GM18499 (cell line): Measurements from ENCODE around the gene C19orf25.

Experiments used
- ATAC-seq: cut with Tn5 transposase; IDR thresholded peaks from one replicate; pipeline ENCODE4 v1.9.1; 2021; ENCODE audit warnings: moderate number of reproducible peaks; ENCODE audit not compliant: insufficient read depth, unreplicated experiment

Gene C19orf25

GRCh38 chr19:1496714-1497577, 17.9 kb upstream of the C19orf25 start:
- no peak for ATAC-seq

- ATAC-seq = no peak
Measured at GRCh38 chr19:1495799-1496713, 17.0 kb upstream of the C19orf25 start.

DNA sequence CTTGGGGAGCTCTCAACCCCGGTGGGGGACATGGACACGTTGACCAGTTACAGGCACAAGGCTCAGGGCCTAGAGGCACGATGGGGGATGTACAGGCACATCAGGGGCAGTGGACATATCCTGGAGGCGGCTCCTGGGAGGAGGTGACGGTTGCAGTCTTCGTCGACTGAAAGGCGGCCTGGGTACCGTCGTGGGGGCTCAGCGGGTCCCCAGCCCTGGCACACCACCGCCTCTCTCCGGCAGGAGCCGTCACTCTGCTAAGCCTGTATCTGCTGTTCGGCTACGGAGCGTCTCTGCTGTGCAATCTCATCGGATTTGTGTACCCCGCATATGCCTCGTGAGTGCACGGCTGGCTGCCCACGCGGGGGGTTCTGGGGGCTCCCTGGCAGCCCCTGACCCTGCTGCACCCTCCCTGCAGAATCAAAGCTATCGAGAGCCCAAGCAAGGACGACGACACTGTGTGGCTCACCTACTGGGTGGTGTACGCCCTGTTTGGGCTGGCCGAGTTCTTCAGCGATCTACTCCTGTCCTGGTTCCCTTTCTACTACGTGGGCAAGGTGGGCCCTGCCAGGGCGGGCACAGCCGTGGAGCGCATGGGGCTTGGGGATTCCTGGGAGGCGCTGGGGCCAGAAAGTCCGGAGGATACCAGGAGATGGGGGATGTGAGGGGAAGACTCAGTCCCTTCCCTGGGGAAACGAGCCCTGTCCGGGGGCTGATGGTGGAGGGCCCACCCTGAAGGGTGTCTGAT, 16.2 kb upstream of the C19orf25 start:
- ATAC-seq = no peak

DNA sequence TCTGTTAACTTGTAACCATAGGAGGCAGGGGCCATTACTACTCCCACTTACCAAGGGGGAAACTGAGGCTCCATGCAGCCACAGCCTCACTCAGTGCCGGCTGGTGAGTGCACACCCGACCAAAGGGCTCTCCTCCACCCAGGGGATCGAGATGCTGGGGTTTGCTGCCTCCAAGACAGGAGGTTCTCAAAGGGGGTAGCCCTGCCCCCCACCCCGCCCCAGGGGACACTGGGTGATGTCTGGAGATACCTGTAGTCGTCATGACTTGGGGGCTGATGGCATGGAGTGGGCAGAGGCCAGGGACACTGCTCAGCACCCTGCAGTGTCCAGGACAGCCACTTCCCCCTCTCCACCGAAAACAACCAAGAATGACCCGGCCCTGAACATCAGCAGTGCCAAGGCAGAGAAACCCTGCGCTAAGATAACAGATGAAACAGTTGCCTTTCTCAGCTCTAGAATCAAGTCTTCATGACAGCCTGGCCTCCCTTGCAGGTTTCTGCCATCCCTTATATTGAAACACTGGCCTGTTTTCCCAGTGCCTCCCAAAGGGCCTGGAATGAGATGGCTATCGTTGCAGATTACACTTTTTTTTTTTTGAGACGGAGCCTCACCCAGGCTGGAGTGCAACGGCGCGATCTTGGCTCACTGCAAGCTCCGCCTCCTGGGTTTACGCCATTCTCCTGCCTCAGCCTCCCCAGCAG, 15.2 kb upstream of the C19orf25 start:
- ATAC-seq = no peak

DNA sequence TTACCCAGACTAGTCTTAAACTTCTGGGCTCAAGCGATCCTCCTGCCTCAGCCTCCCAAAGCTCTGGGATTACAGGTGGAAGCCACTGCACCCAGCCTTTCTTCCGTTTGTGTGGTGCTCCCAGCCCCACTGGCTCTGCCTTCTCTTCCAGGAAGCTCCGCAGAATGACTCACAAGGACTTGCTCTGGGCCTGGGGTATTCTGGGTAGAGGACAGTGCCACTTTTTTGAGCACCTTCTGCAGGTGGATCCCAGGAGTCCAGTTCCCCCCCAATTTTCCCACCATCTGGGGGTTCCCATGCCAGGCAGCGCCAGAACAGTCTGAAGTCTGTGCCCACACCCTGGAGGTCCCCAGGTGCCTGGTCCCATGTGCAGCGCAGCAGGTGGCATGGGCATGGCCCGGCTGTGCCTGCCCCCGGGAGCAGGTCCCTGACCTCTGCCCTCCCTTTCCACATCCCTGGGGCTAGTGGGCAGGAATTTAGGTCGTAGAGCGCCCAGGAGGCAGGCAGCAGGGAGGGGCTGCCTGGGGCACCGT, 13.5 kb upstream of the C19orf25 start:
- ATAC-seq = no peak

GRCh38 chr19:1491849-1492170, 12.8 kb upstream of the C19orf25 start:
- ATAC-seq = no peak

DNA sequence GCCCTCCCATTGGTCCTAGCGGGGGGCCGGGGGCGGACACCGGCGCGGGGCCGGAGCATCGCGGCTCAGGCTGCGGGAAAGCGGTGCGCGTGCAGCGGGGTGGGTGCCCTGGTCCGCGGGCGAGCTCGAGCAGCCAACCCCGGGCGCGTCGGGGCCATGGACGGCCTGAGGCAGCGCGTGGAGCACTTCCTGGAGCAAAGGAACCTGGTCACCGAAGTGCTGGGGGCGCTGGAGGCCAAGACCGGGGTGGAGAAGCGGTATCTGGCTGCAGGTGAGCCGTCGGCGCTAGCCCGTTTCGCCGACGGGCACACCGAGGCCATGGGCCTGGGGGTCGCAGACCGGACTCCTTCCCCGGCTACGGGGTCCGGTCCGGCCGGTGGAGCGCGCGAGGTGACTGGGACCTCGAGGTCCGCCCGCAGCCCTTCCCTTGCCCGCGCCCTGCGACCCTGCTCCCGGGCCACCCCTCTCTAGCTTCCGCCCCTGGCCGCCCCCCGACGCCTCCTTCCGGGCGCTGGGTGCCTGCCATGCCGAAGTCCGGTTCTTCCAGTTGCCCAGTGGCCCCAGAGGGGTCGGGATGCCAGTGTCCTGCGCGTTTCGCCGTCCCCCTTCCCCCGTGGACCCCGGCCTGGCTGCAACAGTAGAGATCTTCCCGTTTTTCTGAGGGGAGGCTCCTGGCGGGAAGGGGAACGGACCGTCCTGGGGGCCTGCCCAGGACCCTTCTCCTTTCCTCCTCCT, 12.3 kb upstream of the C19orf25 start, which contains the start of gene REEP6:
Gene REEP6 (plus strand): TSS at position 68 of the 735 bp plus-strand sequence. CDS start 89 bp downstream, at position 157.
- no peak for ATAC-seq

DNA sequence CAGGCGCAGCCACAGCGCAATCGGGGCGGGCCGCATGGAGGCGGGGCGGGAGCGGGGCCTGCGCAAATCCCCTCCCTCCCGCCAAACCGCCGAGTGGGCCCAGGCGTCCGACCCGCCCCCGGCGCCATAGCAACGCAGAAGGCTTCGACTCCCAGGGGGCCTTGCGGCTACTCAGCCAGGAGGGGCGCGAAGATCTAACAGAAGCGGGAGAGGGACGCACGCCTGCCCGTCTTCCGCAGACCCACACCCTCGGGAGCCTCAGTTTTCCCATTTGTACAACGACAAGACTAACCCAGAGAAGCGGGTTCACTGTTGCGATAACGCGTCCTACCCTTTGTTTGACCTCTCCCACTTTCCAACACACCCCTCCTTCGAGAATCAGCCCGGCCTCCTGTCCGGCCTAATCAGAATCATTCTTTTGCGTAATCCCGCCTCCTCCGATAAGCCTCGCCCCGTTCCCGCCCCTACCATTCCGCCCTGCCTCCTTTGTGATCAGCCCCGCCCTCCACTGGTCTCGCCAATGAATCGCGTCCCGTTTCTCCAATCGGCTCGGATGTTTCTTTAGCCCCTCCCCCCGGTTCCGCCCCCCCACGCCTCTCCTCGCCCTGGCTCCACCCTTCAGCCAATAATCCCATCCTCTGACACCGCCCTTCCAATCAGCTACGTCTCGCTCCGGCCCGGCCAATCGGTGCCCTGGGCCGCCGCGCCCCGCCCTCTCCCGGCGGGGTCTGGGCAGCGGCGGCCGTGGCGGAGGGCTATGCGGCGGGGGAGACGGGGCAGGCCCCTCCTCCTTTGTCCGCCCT, 11.5 kb upstream of the C19orf25 start, which contains the start of gene PCSK4:
Gene PCSK4 (minus strand): TSS at position 40 of the 803 bp plus-strand sequence. CDS start 4 bp downstream, at position 36.
- peak; percentile 76 for ATAC-seq

DNA sequence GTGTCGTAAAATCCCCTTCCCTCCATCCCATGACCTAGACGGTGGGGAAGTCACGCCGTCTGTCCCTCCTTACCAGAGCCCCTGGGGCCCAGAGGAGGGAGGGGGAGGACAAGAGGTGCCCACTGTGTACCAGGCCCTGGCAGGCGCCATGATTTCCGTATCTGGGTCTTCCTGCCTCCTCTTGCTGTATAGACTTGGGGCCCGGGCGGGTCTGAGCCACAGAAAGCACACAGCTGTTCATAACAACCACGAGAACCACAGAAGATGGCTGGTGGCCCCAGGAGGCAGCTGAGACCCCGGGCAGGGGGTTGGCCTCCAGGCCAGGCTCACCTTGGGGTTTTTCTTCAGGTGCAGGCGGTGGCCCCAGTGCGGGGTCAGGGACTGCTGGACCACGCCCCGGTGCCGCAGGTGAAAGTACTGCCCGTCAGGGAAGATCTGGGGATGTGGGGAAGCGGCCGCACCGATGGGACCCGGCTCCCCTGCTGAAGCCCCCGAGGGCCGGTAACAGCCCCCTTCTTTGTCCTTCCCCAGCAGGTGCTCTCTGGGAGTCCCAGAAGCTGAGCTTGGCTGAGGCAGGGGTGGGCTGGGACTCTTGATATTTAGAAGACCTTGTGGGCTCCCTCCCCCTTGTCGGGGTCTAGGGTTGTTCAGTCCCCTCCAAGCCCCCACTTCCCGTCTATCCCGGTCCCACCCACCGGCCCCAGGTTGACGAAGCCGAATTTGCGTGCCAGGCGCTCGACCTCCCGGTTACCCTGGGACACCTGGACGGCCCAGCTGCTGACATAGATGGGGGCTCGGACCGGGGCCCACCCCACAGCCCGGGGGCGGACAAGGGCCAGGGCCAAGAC, 10.7 kb upstream of the C19orf25 start:
- ATAC-seq = no peak

GRCh38 chr19:1488282-1488601, 9.2 kb upstream of the C19orf25 start:
- no peak for ATAC-seq

- ATAC-seq = no peak
Measured at GRCh38 chr19:1487576-1488281, 8.7 kb upstream of the C19orf25 start.

DNA sequence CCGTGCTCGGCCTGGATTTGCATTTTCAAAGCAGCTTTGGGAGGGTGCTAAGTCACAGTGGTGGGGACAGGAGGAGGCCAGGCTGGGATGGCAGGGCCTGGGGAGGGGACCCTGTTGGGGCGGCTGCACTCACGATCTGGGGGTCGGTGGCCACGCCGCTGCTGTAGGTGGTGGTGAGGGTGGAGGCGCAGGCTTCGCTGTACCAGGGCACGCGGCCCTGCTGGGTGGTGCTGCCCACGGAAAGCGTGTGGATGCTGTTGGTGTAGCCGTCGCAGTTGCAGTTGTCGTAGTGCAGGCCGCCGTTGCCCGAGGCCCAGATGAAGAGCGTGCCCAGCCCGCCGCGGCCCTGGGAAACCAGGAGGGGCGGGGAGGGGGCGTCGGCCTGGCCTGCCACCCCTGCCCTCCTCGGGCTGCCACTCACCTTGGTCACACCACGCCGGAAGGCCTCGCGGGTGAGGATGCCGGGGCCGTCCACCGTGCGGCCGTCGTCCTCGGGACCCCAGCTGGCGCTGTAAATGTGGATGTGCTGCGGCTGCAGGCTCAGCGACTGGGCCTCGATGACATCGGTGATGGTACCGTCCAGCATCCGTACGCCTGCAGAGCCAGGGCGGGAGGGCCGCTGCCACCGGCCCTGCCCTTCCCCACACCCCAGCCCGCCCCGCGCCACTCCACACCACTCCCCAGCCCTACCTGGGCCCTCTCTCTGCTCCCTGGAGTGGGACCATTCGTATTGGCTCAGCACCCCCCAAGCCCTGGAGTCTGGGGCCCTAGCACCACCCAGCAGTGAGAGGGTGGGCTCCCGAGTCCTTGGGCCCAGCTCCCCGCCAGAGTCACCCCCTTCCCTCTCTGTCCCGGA, 7.9 kb upstream of the C19orf25 start:
- ATAC-seq = no peak

DNA sequence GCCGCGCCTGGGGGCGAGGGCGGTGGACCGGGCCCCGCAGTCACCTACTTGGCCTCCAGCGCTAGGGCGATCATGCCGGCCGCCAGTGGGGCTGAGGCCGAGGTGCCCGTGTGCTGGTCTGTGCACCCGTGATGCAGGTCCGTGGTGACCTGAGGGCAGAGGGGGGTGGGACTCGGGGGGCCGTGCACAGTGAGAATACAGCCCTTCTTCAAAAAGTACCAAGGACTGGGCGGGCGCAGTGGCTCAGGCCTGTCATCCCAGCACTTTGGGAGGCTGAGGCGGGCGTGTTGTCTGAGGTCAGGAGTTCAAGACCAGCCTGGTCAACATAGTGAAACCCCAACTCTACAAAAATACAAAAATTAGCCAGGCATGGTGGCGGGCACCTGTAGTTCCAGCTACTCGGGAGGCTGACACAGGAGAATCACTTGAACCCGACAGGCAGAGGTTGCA, 5.0 kb upstream of the C19orf25 start:
- ATAC-seq = no peak

GRCh38 chr19:1483131-1483978, 4.3 kb upstream of the C19orf25 start:
- no peak for ATAC-seq
